Measurements from ENCODE around the gene CST1. TPM values are rescaled to one million over a fixed set of nuclear protein-coding genes. Genes with fewer than 3 reads are reported as not detected.

Gene CST1
- total RNA-seq, 1 experiment from 2014 or later = 1.7 TPM

DNA sequence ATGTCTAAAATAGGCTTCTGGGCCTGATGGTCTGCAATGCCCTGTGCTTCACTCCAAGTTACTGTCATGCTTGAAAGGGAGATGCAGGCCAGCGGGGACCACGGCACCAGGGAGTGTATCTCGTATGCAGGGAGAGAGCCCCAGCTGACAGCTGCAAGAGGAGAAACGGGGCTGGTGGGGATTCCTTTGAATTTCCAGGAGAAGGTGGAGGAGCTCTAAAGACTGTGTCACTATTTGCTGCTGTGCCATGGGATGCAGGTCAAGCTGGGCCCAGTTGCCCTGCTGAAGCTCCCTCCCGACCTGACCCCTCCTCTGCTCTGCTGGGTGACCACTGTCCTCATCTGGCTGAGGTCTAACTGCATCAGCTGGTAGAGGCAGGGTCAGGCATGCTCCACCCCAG, 989 bp downstream of the CST1 start:
- H2AFZ ChIP-seq (ENCODE audit: low read length) = no peak overlapping the region
- H3K27me3 Mint-ChIP-seq (ENCODE audit: low read depth) = peaks cover 93% of the 10 kb centered on the region
- no peak overlapping the region for H3K14ac ChIP-seq (ENCODE audit: insufficient read depth, low read length)
- H3K9ac ChIP-seq (ENCODE audit: extremely low read depth, insufficient read length, low read length) = no peak overlapping the region
- H3K18ac ChIP-seq (ENCODE audit: insufficient read length, low read depth, low read length) = no peak overlapping the region
- no peak overlapping the region for H4K5ac ChIP-seq (ENCODE audit: insufficient read length, low read depth, low read length)
- no peak overlapping the region for H2BK120ac ChIP-seq (ENCODE audit: low read depth, low read length, poor library complexity, severe bottlenecking)
- no peak overlapping the region for H3K27ac ChIP-seq (ENCODE audit: insufficient read length, low read depth, low read length)
- no peak for DNase-seq
- H2BK5ac ChIP-seq (ENCODE audit: insufficient read length, low read length) = no peak overlapping the region
- H2BK15ac ChIP-seq (ENCODE audit: low read depth, low read length) = no peak overlapping the region
- no peak overlapping the region for H4K8ac ChIP-seq (replicated peaks; ENCODE audit: insufficient read length, low read depth, low read length)
- no peaks in the 10 kb centered on the region; a peak in 1 of 5 replicates for H3K9me3 Mint-ChIP-seq
- no peak overlapping the region for H3K23ac ChIP-seq (ENCODE audit: insufficient read length, low read depth, low read length)
- no peaks in the 10 kb centered on the region for H3K79me2 ChIP-seq (ENCODE audit: insufficient read depth, low read length)
- no peak overlapping the region for H3K4ac ChIP-seq (ENCODE audit: low read depth, low read length)
- H4K91ac ChIP-seq (ENCODE audit: insufficient read length, low read depth, low read length) = no peak overlapping the region
- no peak overlapping the region for H3K56ac ChIP-seq (ENCODE audit: insufficient read length, low read depth, low read length)
- no peak overlapping the region for H3T11ph ChIP-seq (ENCODE audit: low read length)
- H4K20me1 ChIP-seq (ENCODE audit: control insufficient read depth, insufficient read depth, insufficient read length) = no peaks in the 10 kb centered on the region
- no peaks in the 10 kb centered on the region for H3K36me3 Mint-ChIP-seq (ENCODE audit: insufficient read depth in 1 of 3, low read depth in 3 of 3)
- no peaks in the 10 kb centered on the region; the same call in 1 of the 2 replicates for H3K4me1 ChIP-seq (ENCODE audit: insufficient read depth, low read length)
- H3K27me3 ChIP-seq (ENCODE audit: insufficient read depth, low read length) = peaks cover 15% of the 10 kb centered on the region
- no peaks in the 10 kb centered on the region for H3K23me2 ChIP-seq (ENCODE audit: insufficient read length, low read depth, low read length, poor library complexity, severe bottlenecking)
- TF ChIP-seq, protein P1, sequence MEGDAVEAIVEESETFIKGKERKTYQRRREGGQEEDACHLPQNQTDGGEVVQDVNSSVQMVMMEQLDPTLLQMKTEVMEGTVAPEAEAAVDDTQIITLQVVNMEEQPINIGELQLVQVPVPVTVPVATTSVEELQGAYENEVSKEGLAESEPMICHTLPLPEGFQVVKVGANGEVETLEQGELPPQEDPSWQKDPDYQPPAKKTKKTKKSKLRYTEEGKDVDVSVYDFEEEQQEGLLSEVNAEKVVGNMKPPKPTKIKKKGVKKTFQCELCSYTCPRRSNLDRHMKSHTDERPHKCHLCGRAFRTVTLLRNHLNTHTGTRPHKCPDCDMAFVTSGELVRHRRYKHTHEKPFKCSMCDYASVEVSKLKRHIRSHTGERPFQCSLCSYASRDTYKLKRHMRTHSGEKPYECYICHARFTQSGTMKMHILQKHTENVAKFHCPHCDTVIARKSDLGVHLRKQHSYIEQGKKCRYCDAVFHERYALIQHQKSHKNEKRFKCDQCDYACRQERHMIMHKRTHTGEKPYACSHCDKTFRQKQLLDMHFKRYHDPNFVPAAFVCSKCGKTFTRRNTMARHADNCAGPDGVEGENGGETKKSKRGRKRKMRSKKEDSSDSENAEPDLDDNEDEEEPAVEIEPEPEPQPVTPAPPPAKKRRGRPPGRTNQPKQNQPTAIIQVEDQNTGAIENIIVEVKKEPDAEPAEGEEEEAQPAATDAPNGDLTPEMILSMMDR (conservative IDR thresholded peaks at IDR 0.05) = no peak
- no peak overlapping the region for H3K4me2 ChIP-seq (ENCODE audit: insufficient read depth, insufficient read length, low read length)
- H2BK12ac ChIP-seq (ENCODE audit: insufficient read length, low read depth, low read length) = no peak overlapping the region
- peaks cover 20% of the 10 kb centered on the region in 2 experiments for H3K4me1 Mint-ChIP-seq
- no peak overlapping the region for H2AK5ac ChIP-seq (ENCODE audit: insufficient read length, low read length)
- no peak overlapping the region for H2BK20ac ChIP-seq (ENCODE audit: low read depth, low read length, poor library complexity, severe bottlenecking)
- H3K27ac Mint-ChIP-seq = no peak overlapping the region
- no CpG with 5 or more reads among the region's 5 CpGs for WGBS (ENCODE audit: extremely low coverage, insufficient read length, low lambda C conversion rate)
- H3K9me3 ChIP-seq (ENCODE audit: control insufficient read depth, low read depth, low read length) = no peaks in the 10 kb centered on the region
- H3K4me3 Mint-ChIP-seq = no peak overlapping the region
- H3K79me1 ChIP-seq (ENCODE audit: insufficient read depth, low read depth, low read length, poor library complexity, severe bottlenecking) = no peaks in the 10 kb centered on the region
